HG03565 (cell line): ENCODE results near the gene ATG101.

Experiments
- ATAC-seq: cut with Tn5 transposase; IDR thresholded peaks from one replicate; pipeline ENCODE4 v1.9.1; 2021; ENCODE audit warnings: mild to moderate bottlenecking, moderate library complexity; ENCODE audit not compliant: unreplicated experiment

Gene ATG101

DNA sequence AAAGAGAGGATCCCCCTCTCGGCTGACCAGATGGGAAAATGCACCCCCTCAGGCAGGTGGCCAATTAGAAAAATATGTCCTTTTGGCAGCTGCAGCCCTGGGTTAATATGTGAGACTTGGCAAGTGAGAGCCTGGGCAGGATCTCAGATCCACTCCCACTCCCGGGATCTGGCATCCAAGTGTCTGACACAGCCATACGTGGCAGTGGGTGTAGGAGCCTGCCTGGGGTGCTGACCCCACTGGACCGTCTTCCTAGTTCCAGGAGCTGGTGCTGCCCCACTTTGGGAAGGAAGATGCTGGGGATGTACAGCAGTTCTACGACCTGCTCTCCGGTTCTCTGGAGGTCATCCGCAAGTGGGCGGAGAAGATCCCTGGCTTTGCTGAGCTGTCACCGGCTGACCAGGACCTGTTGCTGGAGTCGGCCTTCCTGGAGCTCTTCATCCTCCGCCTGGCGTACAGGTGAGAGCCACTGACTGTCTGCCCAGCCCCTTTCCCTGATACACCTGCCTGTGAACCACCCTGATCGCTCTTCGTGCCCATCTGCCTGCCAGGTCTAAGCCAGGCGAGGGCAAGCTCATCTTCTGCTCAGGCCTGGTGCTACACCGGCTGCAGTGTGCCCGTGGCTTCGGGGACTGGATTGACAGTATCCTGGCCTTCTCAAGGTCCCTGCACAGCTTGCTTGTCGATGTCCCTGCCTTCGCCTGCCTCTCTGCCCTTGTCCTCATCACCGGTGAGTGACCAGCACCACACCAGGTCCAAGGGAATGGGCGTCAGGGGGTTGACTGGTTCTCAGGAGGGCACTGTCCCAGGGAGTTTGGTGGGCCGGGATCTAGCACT is 12.8 kb upstream of the ATG101 start:
- ATAC-seq, result no peak

DNA sequence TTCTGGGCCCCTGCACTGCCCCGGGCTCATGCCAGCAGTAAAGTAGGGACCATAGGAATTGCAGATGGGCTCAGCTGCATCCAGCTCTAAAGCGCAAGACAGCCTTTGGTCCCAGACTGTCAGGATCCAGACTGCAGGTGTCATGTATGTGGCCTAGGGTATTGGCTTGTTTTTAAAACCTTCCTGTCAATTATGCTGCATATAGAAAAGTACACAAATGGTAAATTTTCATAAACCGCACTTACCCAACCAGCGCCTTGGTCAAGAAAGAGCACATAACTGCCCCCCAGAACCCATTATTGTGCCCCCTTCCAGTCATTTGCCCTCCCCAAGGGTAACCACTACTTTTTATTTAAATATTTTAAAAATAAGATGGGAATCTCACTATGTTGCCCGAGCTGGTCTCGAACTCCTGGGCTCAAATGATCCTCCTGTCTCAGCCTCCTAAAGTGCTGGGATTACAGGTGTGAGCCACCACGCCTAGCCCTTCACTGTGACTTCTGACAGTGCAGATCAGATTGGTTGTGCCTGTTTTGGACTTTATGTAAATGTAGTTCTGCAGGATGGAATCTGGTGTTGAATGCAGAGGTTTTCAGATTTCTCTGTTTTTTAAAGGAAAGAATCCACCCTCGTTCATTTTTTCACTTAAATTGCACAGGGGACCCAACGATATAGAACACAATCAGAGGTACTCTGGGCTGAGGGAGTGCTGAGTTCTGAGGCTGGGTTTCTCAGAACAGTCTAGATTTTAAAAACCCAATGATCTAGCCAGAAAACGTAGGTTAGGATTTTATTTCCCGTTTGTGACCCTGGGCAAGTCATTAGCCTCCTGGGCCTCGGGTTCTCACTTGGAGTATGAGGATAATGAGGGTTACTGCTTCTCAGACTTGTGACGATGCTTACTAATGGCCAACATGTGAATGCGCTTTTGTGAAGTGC is 11.9 kb upstream of the ATG101 start:
- no peak for ATAC-seq

DNA sequence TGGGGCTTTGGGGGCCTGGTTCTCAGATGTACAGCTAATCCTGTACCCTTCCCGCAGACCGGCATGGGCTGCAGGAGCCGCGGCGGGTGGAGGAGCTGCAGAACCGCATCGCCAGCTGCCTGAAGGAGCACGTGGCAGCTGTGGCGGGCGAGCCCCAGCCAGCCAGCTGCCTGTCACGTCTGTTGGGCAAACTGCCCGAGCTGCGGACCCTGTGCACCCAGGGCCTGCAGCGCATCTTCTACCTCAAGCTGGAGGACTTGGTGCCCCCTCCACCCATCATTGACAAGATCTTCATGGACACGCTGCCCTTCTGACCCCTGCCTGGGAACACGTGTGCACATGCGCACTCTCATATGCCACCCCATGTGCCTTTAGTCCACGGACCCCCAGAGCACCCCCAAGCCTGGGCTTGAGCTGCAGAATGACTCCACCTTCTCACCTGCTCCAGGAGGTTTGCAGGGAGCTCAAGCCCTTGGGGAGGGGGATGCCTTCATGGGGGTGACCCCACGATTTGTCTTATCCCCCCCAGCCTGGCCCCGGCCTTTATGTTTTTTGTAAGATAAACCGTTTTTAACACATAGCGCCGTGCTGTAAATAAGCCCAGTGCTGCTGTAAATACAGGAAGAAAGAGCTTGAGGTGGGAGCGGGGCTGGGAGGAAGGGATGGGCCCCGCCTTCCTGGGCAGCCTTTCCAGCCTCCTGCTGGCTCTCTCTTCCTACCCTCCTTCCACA is 11.0 kb upstream of the ATG101 start:
- ATAC-seq, result no peak

DNA sequence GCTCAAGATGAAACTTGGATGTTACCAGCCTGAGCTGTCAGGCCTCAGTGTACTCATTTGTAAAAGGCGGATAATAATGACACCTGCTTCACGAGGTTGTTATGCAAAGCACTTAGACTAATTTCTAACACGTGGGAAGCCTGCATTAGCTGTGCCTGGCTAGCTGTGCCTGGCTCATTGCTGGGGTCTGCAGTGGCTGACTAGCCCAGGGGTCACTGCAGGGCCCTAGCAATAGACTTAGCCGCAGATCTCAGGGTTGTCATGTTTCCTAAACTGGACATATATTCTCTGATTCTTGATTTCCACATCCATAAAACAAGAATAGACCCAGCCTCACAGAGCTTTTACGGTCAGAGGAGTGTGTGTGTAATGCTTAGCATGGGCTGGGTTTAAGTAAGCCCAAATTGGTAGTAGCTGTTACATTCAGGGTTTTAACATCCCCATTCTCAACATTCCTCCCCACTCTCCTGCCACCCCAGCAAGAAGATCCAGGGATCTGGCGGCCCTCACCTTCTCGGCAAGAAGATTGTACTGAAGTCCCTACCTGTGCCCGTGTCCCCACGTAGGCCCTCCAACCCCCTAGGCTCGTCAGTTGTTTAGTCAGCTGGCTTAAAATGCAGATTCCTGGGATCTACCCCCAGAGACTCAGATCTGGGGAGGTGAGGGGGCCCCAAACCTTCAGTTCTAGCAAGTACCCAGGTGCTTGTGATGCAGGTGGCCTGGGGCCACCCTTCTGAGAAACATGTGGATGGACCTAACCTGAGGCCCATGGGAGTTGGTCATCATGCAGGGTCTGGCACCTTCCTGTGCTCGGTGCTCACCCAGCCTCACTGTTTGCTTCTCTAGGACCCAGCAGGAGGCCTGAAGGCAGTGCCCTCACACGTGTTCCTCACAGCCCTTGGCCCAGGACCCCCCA is 9.9 kb upstream of the ATG101 start:
- no peak for ATAC-seq

DNA sequence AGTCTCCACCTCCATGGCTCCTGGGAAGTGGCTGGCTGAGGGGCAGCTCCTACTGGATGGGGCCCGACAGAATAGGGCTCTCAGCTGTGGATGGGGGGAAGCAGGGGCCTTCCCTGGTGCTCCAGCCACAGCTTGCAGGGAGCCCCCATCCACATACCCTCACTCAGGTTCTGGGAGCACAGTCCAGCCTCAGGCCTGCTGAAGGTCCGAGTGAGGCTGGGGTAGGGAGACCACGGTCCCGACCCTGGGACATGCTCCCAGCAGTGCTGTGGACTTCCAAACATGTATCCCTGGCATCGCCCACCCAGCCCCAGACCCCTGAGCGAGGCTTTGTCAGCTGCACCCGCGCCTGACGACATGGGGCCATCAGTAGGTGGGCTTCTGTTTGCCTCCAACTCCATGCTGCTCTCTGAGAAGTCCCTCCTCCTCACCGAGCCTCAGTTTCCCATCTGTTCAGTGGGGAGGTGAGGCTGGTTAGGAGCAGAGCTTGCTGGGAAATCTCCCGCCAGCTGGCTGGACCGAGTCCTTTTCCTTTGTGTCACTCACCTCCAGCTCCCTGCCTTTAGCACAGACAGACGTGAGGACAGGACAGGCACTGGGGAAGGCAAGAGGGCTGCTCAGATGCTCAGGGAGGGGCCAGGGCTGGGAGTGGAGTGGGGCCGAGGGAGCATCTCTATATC is 9.1 kb upstream of the ATG101 start:
- no peak for ATAC-seq

DNA sequence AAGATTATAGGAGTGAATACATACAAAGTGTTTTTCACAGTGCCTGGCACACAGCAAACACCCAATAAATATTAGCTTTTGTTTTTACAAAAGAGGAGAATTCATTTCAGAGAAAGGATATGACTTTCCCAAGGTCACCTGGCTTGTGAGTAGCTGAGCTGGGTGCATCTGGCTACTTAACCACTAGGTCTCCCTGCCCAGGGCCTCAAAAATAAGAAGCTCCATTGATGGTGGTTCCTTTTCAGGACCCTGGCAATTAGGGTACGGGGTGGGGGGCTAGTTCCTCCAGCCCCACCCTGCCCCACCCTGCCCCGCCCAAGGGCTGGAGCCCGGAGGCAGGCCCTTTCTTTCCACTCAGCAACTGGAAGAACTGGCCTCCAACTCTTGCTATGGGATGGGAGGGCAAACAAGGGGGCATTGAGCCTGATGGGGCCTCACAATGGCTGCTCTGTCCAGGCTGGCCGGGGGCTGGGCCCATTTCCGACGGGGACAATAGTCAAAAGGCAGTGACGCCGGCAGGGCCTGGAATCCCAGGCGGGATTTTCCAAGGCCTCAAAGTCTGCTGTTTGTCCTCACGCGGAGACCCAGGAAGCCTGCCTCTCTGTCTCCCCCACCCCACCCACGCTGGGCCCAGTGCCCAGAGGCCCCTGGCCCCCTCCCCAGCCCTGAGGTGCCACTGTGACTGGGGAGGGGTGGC is 8.2 kb upstream of the ATG101 start:
- no peak for ATAC-seq

DNA sequence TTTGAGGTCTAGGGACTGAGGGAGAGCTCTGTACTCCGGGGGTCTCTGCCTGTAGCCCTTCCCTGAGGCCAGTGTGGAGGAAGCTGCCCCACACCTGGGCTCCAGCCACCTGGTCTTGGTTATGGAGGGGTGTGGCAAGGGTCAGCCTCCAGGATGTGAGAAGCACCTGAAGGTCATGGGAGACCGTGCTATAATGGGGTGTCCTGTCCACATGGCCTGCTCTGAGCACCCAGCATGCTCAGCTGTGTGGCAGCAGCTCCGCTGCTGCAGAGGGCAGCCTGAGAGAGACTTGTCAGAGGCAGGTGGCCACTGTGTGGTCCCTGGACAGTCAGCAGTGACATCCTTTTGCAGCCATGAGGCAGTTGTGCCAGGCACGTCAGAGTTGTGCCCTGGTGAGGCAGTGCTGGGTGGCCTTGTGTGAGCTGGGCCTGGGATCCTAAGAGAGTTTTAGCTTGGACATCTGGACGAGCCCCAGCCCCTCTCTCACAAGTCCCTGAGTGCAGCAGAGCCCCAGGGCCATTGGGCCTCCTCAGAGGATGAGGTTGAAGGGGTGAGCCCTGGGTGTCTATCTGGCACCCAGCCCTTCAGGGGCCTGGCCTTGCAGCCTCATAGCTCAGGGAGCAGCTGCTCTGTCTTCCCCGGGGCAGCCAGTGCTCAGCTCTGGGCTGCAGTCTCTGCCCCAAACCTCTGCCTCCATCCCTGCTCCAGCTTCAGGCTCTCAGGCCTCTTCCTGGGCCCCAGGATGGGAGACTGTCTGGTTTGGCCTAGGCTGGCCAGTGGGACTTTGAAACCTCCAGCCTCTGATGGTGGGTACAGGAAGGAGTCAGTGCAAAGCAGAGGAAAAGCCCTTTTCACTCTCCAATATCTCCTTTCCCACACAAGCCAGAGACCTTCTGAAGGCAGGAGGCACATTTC is 7.4 kb upstream of the ATG101 start:
- ATAC-seq, result no peak

DNA sequence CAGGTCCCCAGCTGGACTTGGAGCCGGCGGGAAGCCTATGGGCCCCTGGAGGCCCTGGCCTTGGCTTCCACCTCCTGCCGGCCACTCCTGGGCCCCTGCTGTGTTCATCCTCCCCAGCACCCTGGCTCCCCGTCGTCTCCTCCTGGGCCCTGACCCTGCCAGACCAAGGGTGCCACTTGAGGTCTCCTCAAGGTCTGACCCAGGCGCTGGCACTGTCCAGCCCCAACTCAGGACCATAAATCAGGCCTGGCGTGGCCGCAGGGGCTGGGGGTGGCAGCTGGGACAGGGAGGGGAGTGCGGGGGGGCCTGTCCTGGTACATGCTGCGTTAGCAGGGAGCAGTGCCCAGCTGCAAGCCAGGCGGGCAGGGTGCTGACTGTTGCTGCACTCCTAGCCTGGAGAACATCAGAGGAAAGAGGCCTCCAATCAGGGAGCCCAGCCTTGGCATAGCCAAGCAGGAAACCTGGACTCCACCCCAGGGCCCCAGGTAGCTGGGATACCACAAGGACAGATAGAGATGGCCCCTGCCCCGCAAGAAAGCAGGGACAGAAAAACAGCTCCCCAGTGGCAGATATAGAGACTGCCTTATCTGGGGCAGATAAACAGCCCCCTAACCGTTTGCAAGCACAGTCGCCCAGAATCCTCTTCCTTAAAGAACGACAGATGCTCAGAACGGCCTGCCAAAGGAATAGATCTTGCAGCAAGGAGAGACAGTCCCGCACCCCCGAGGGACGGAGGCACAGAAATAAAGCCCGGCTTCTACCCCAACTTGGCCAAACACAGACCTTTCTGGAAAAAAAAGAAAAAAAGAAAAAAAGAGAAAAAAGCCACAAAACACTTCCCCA is 6.5 kb upstream of the ATG101 start:
- no peak for ATAC-seq

DNA sequence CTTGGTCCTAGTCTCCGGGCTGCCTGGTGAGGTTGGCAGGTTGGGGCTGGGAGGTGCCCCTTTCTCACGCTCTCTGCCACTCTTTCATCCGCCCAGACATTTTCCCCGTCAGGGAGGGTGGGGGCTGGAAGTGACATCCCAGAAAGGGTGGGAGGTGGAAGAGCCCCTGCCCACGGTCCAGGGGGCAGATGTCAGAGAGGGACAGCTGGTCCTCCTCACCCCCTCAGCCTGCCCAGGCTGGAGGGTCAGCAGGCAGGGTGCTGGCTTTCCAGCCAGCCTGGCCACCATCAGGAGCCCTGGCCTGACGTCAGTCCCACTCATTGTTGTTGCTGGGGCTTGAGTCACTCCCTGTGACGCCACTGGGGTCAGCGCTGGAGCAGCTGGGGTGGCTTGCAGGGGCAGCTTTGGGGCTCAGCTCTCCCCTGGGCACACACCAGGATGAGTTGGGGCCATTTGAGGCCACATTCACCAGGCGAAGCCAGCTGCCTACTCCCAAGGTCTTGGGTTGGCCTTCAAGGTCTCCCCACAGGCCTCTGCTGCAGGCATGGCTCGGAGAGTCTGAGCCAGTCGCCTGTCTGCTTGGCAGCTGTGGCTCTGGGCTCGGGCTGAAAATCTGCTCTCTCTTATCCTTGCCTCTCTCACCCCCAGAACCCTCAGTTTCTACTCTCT is 5.7 kb upstream of the ATG101 start:
- no peak for ATAC-seq

DNA sequence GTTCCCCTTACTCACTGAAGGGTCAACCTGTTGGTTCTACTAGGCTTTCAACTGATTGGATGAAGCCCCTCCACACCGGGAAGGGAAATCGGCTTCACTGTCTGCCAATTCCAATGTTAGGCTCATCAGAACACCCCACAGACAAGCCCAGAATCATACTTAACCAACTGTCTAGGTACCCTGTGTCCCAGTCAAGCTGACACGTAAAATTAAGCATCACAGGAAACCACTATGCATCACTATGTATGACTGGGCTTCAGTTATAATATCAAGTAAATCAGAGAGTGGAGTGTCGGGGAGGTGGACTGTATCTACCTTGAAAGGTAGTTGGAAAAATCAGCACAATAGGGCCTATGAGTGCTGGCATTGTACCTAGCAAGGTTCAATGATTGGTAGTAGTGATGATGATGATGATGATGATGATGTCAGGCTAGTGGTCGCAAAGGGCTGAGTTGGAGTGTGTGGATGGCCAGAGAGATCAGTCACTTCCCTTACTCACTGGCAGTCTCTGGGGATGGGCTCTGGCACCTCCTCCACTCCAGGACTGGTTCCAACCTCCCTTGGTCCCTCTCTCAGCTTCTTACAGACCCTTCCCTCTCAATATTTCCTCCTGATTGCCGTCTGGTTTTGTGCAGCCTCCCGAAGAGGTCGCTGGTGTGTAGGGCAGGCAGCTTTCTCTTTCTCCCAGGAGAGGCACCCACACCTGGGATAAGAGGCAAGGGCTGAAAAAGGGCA is 3.3 kb upstream of the ATG101 start:
- no peak for ATAC-seq

DNA sequence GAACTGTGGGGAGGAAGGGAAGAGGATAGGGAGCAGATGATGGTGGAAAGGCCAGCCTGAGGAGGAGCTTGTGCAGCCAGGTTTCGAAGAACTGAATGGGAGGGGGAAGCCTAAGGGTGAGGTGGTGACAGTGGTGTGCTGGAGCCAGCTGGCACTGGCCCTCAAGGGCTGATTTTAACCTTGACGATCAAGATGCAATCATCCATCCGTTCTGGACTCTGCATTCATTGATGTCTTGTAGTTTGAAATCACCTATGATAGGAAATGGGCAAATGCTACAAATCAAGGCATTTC is 2.8 kb upstream of the ATG101 start:
- ATAC-seq, result no peak

DNA sequence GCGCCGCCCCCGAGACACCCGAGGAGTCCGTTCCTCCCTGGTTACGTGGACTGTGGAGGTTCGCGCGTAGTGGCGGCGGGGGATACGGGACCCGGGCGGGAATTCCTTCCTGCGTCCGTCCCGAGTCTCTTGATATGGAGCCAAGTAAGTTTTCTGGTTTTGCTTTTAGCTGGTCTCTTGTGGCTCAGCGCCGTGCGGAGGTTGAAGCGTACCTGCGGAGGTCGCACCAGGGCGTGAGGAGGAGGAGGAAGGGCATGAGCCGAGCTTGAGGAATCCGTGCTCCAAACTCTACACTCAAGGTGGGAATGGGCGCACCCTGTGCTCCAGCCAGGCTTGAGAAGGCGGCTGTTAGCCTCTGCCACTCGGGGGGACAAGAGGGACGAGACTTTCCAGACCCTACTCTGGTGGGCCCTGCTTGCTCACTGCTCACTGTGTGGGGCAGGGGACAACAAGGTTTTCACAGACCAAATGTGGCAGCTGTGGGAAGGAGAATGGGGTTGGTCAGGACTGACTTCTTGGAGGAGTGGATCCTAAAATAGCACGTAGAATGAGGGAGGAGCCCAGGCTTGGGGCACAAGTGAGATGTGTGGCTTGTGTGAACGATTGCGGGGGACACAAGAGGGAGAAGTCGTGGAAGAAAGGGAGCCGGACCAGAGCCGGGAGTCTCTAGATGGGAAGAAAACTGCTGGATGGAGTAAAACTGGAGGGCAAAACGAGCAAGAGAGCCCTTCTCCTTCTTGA is 577 bp downstream of the ATG101 start:
- ATAC-seq, result peak; percentile 4

DNA sequence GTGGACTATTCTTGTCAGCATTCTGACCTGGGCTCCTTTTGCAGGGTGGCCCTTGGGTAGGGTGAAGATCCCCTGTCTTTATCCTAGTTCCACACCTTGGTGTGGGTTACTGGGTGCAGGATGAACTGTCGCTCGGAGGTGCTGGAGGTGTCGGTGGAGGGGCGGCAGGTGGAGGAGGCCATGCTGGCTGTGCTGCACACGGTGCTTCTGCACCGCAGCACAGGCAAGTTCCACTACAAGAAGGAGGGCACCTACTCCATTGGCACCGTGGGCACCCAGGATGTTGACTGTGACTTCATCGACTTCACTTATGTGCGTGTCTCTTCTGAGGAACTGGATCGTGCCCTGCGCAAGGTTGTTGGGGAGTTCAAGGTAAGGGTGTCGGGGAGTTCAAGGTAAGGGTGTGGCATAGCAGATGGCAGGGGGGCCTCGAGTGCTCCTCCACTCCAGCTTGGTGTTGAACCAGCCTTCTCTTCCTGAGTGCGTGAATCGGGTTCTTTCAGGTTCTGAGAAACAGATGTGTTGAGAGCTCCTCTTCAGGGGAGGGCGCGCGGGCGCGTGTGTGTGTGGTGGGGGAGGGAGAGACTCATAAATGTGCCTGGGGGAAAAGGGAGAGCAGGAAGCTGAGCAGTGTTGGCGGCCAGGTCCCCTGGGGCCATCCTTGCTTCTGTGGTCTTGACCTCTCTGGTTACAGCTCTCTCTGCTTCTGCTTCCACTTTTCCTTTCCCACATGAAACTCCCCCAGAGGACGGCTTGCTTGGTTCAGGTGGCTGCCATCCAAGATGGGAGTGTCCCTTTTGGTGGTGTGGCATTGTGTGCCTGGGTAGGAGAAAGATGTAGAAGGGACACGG is 4.0 kb downstream of the ATG101 start:
- no peak for ATAC-seq

DNA sequence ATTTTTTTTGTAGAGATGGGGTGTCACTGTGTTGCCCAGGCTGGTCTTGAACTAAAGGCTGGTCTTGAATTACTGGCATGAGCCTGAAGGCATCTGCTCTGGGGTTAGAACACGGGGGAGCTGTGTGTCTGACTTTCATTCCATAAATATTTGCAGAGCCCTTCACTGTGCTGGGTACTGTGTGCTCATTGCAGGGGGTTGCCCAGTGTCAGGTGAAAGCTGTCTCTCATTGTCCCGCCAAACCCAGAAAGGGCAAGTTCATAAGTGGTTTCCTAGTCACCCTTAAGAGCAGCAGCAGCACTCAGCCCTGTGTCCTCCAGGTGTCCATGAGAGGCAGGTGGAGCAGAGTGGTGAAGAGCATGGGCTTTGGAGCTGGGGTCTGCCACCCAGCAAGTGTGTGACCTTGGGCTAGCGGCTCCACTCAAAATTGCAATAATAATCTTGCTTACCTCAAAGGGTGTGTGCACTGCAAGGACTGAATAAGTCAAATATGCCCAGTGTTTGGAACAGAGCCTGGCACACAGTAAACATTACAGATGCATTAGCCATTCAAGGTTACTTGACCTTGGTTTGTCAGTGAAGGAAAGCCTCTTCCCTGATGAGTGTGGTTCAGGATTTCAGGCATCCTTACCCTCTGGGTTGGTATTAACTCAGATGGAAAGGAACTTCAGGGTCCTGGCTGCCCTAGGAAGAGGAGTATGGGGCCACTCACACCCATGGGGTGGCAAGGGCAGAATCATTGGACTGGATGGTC is 5.4 kb downstream of the ATG101 start:
- no peak for ATAC-seq
